Loucy (cell line): Measurements from ENCODE around the gene RNF135.

Source experiments
- H2AFZ ChIP-seq: fragments of 200-600 bp; sonication (generic); 2 replicates; pipeline ENCODE4 v1.6.0; 2016; ENCODE audit warnings: antibody characterized with exemption, mild to moderate bottlenecking, low read length, moderate library complexity
- H3F3A ChIP-seq: fragments of 200-600 bp; 2 replicates; pipeline ENCODE4 v1.6.0; 2016; ENCODE audit warnings: antibody characterized with exemption, low read depth, mild to moderate bottlenecking
- H3K27me3 ChIP-seq: fragments of 200-600 bp; sonication (generic); 2 replicates; pipeline ENCODE4 v1.6.1; 2014; ENCODE audit warnings: low read length, mild to moderate bottlenecking; ENCODE audit not compliant: insufficient read depth, poor library complexity, severe bottlenecking
- H3K36me3 ChIP-seq: fragments of 200-600 bp; sonication (generic); 2 replicates; pipeline ENCODE4 v1.6.1; 2016; ENCODE audit warnings: low read length; ENCODE audit not compliant: insufficient read depth
- H3K4me1 ChIP-seq: fragments of 200-600 bp; sonication (generic); 2 replicates; pipeline ENCODE4 v1.5.1; 2014; ENCODE audit warnings: low read length, mild to moderate bottlenecking; ENCODE audit not compliant: insufficient read depth, poor library complexity, severe bottlenecking
- H3K4me2 ChIP-seq: fragments of 200-600 bp; sonication (generic); 2 replicates; pipeline ENCODE4 v1.6.0; 2014; ENCODE audit warnings: antibody characterized with exemption, low read length, low read depth, mild to moderate bottlenecking; ENCODE audit not compliant: poor library complexity, severe bottlenecking
- H3K4me3 ChIP-seq: fragments of 200-600 bp; sonication (generic); 2 replicates; pipeline ENCODE4 v1.5.1; 2014; ENCODE audit warnings: low read length, mild to moderate bottlenecking, mixed read lengths; ENCODE audit not compliant: poor library complexity, severe bottlenecking
- H3K79me2 ChIP-seq: fragments of 200-600 bp; sonication (generic); 2 replicates; pipeline ENCODE4 v1.6.1; 2014; ENCODE audit warnings: low read length; ENCODE audit not compliant: insufficient read depth
- H3K9ac ChIP-seq: fragments of 200-600 bp; sonication (generic); 2 replicates; pipeline ENCODE4 v1.6.0; 2014; ENCODE audit warnings: mild to moderate bottlenecking, low read depth, low read length, moderate library complexity; ENCODE audit not compliant: poor library complexity, severe bottlenecking
- H3K9me2 ChIP-seq: fragments of 200-600 bp; sonication (generic); replicated peaks from 2 replicates; pipeline ENCODE4 v1.6.1; 2016; ENCODE audit warnings: low read depth, low read length, mixed read lengths
- H3K9me3 ChIP-seq: fragments of 200-600 bp; sonication (generic); 2 replicates; pipeline ENCODE4 v1.6.1; 2014; ENCODE audit warnings: mild to moderate bottlenecking, antibody characterized with exemption, low read length, low read depth; ENCODE audit not compliant: insufficient read depth
- H4K20me1 ChIP-seq: fragments of 200-600 bp; sonication (generic); 2 replicates; pipeline ENCODE4 v1.6.0; 2014; ENCODE audit warnings: antibody characterized with exemption, low read length, mild to moderate bottlenecking; ENCODE audit not compliant: insufficient read depth, poor library complexity, severe bottlenecking
- CTCF ChIP-seq: fragments of 200-600 bp; sonication (generic); conservative IDR thresholded peaks from 2 replicates; pipeline ENCODE4 v1.5.1; 2014; ENCODE audit warnings: mild to moderate bottlenecking, antibody characterized with exemption, low read length
- EZH2phosphoT487 ChIP-seq: fragments of 200-600 bp; IDR thresholded peaks from 2 replicates; pipeline ENCODE4 v1.6.1; 2018; ENCODE audit warnings: antibody characterized with exemption, mild to moderate bottlenecking, moderate library complexity, borderline replicate concordance

The RNF135 gene

GRCh38 chr17:30997842-30998241 lies 27.0 kb downstream of the RNF135 start:
- H2AFZ ChIP-seq, result no peak overlapping the region
- no peaks in the 10 kb centered on the region for H3K9me3 ChIP-seq
- TF ChIP-seq EZH2phosphoT487 (no peak), CTCF (no peak)
- no peak overlapping the region for H3K9ac ChIP-seq
- no peak overlapping the region for H3K4me3 ChIP-seq
- H3K9me2 ChIP-seq, result no peaks in the 10 kb centered on the region
- H3F3A ChIP-seq, result no peaks in the 10 kb centered on the region
- no peak overlapping the region for H3K4me2 ChIP-seq
- no peaks in the 10 kb centered on the region for H3K4me1 ChIP-seq
- H3K27me3 ChIP-seq, result no peaks in the 10 kb centered on the region
- H3K36me3 ChIP-seq, result peaks cover 27% of the 10 kb centered on the region; the same call in 1 of the 2 replicates
- H4K20me1 ChIP-seq, result no peaks in the 10 kb centered on the region
- H3K79me2 ChIP-seq, result no peaks in the 10 kb centered on the region

GRCh38 chr17:31002047-31002446 lies 31.2 kb downstream of the RNF135 start:
- Histone ChIP-seq H2AFZ (no peak overlapping the region), H3K9ac (no peak overlapping the region), H3K79me2 (no peaks in the 10 kb centered on the region), H3K4me2 (no peak overlapping the region), H3K36me3 (peaks cover 25% of the 10 kb centered on the region; the same call in 1 of the 2 replicates), H3K9me3 (no peaks in the 10 kb centered on the region), H3K4me1 (no peaks in the 10 kb centered on the region), H3K4me3 (no peak overlapping the region), H3K27me3 (no peaks in the 10 kb centered on the region), H3F3A (no peaks in the 10 kb centered on the region), H4K20me1 (no peaks in the 10 kb centered on the region), H3K9me2 (no peaks in the 10 kb centered on the region)
- TF ChIP-seq CTCF, result no peak
- TF ChIP-seq EZH2phosphoT487, result no peak

- TF ChIP-seq CTCF (no peak), EZH2phosphoT487 (no peak)
- Histone ChIP-seq H3K9me2 (no peaks in the 10 kb centered on the region), H3K79me2 (no peaks in the 10 kb centered on the region), H3K9me3 (no peaks in the 10 kb centered on the region), H3K4me1 (no peaks in the 10 kb centered on the region), H3K4me3 (no peak overlapping the region), H3F3A (no peaks in the 10 kb centered on the region), H3K9ac (no peak overlapping the region), H4K20me1 (no peaks in the 10 kb centered on the region), H3K27me3 (no peaks in the 10 kb centered on the region), H3K36me3 (peaks cover 16% of the 10 kb centered on the region; the same call in 1 of the 2 replicates), H3K4me2 (no peak overlapping the region), H2AFZ (no peak overlapping the region)
Measured at GRCh38 chr17:31003225-31003866, 32.5 kb downstream of the RNF135 start.
